Activated B cell treated with CpG ODN at 0.5 μM for 24 hours (primary cell): Measurements from ENCODE around the gene ERC1. TPM values are rescaled to one million over a fixed set of nuclear protein-coding genes. Genes with fewer than 3 reads are reported as not detected.
"Not testable (repeated sequence)": the region's sequence is repeated elsewhere in the genome, so short reads cannot be mapped to it uniquely, and the experiment has no call there.

Experiments used
- ATAC-seq: fragments of 200-7000 bp; cut with Tn5 transposase; one replicate; pipeline ENCODE4 v1.10.0; 2021; ENCODE audit warnings: low read depth, mild to moderate bottlenecking, moderate library complexity
- CTCF ChIA-PET: fragments of 350-600 bp; sonication (Branson Sonifier 250); formaldehyde crosslinking; loops from one replicate; lab custom pipeline; 2021; ENCODE audit warnings: antibody characterized with exemption; lab: Charles Lee
- POLR2A ChIA-PET: fragments of 350-600 bp; sonication (Branson Sonifier 250); formaldehyde crosslinking; loops from one replicate; lab custom pipeline; 2021; ENCODE audit warnings: antibody characterized with exemption; lab: Charles Lee
- DNase-seq: peaks from one replicate; pipeline ENCODE4 v3.0.0; 2022
- H3K27ac Mint-ChIP-seq: one replicate; pipeline ENCODE4 v1.8.0; 2020; ENCODE audit warnings: mixed read lengths
- H3K27me3 Mint-ChIP-seq: one replicate; pipeline ENCODE4 v1.8.0; 2021; ENCODE audit warnings: mixed read lengths
- H3K36me3 Mint-ChIP-seq: one replicate; pipeline ENCODE4 v1.8.0; 2021; ENCODE audit warnings: low read depth, mixed read lengths
- H3K4me1 Mint-ChIP-seq: one replicate; pipeline ENCODE4 v1.8.0; 2021; ENCODE audit warnings: mixed read lengths
- H3K4me3 Mint-ChIP-seq: one replicate; pipeline ENCODE4 v1.8.0; 2020; ENCODE audit warnings: mild to moderate bottlenecking, mixed read lengths
- H3K9me3 Mint-ChIP-seq: one replicate; pipeline ENCODE4 v1.8.0; 2020; ENCODE audit warnings: mixed read lengths
- intact Hi-C: fragments of 100-400 bp; cut with micrococcal nuclease; formaldehyde crosslinking; loops from one replicate; pipeline ENCODE4 v1.15.1; 2024
- total RNA-seq: library from RNA; stranded (reverse); gene quantifications from 2 replicates; pipeline ENCODE4 v1.2.3, GENCODE V29; 2022
- TF ChIP-seq, protein P1 (sequence below): fragments of 200-600 bp; IDR thresholded peaks from one replicate; pipeline ENCODE4 v1.8.0; 2022; ENCODE audit warnings: antibody characterized with exemption, mild to moderate bottlenecking

ERC1 gene
- total RNA-seq, 1 donor from 2014 or later = 57.0 TPM

DNA sequence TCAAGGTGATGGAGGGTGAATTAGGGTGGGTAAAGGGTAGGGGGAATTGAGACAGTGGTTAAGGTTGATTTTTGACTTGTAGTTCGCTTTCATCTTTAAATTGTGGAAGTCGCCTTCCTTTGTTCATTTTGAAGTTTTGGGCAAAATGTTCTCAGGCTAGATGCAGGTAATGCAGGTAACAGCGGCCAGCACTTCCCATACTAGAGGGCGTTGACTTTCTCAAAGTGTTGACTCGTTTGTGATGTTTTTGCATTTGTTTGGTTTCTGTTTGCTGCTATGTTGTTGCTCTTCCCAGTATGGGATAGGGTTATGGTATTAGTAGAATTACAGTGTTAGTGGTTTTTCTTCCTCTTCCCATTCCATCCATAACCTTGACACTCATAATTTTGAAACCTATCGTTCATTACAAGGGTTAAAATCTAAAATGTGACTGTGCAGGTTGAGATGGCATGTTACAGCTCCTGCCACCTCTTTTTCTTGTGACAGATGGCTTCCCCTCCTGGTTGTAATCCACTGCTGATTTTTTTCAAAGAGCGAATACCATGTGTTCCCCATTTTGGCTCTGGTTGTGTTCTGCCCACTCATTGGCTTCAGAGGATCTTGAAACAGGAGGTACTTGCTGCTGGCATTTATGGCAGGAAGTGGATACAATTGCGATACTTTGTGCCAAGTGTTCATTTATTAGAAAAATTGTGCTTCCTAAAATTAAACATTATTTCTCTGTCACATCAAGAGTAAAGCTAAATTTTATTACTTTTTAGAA is 57.1 kb downstream of the ERC1 start:
- Mint-ChIP-seq H3K27ac (no peak overlapping the region), H3K36me3 (no peaks in the 10 kb centered on the region), H3K27me3 (no peaks in the 10 kb centered on the region), H3K4me3 (no peak overlapping the region), H3K9me3 (no peaks in the 10 kb centered on the region), H3K4me1 (peaks cover 4% of the 10 kb centered on the region)
- DNase-seq (no peak), ATAC-seq (no peak)
- CTCF ChIA-PET = no interaction called here
- POLR2A ChIA-PET = no interaction called here
- TF ChIP-seq, protein P1, sequence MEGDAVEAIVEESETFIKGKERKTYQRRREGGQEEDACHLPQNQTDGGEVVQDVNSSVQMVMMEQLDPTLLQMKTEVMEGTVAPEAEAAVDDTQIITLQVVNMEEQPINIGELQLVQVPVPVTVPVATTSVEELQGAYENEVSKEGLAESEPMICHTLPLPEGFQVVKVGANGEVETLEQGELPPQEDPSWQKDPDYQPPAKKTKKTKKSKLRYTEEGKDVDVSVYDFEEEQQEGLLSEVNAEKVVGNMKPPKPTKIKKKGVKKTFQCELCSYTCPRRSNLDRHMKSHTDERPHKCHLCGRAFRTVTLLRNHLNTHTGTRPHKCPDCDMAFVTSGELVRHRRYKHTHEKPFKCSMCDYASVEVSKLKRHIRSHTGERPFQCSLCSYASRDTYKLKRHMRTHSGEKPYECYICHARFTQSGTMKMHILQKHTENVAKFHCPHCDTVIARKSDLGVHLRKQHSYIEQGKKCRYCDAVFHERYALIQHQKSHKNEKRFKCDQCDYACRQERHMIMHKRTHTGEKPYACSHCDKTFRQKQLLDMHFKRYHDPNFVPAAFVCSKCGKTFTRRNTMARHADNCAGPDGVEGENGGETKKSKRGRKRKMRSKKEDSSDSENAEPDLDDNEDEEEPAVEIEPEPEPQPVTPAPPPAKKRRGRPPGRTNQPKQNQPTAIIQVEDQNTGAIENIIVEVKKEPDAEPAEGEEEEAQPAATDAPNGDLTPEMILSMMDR = no peak
- intact Hi-C loops = no loop called here

GRCh38 chr12:1050059-1050707 is 59.2 kb downstream of the ERC1 start:
- Mint-ChIP-seq H3K27ac (no peak overlapping the region), H3K36me3 (no peaks in the 10 kb centered on the region), H3K27me3 (no peaks in the 10 kb centered on the region), H3K4me3 (no peak overlapping the region), H3K4me1 (peaks cover 4% of the 10 kb centered on the region), H3K9me3 (no peaks in the 10 kb centered on the region)
- ChIA-PET POLR2A (interaction anchor here (0.6 kb wide), 1 partner anchor 20 kb away, joined by 4 read pairs; no protein-coding TSS in a partner anchor), CTCF (no interaction called here)
- DNase-seq (no peak), ATAC-seq (no peak)
- intact Hi-C loops = no loop called here
- TF ChIP-seq, protein P1 = no peak

DNA sequence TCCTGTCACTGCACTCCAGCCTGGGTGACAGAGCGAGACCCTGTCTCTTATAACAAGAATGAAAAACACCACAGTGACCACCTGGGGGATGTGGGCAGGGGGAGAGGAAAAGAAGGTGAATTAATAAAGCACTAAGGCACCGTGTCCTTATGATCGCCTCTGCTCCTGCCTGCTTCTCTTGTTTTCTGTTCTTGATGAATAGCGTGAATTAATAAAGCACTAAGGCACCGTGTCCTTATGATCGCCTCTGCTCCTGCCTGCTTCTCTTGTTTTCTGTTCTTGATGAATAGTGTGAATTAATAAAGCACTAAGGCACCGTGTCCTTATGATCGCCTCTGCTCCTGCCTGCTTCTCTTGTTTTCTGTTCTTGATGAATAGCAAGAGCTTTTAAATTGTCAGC is 60.6 kb downstream of the ERC1 start:
- H3K36me3 Mint-ChIP-seq, H3K27ac Mint-ChIP-seq, ATAC-seq, DNase-seq, POLR2A ChIA-PET, H3K27me3 Mint-ChIP-seq, CTCF ChIA-PET, intact Hi-C loops, H3K4me1 Mint-ChIP-seq, H3K9me3 Mint-ChIP-seq, H3K4me3 Mint-ChIP-seq: not testable (repeated sequence)

DNA sequence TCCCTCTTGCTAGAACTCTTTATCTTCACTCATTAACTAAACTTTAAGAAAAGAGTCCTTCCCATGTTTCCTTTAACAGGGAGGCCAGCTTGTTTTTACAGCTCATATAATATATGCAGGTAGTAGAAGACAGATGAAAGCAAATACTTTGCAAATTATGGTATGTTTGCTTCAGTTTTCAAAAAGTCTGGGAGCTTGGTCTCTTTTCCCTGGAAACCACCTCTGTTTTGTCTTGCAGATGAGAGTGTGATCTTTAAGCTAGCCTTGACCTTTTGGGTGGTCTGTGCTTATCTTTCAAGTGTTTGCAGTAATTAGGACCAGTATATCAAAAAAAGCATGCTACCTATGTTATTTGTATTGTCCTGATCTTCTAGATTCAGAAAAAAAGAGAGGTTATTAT is 62.7 kb downstream of the ERC1 start:
- intact Hi-C loops = no loop called here
- ATAC-seq (no peak), DNase-seq (no peak)
- TF ChIP-seq, protein P1 = no peak
- peaks cover 2% of the 10 kb centered on the region for H3K9me3 Mint-ChIP-seq
- CTCF ChIA-PET = no interaction called here
- POLR2A ChIA-PET = no interaction called here
- no peak overlapping the region for H3K4me3 Mint-ChIP-seq
- peaks cover 8% of the 10 kb centered on the region for H3K36me3 Mint-ChIP-seq
- H3K27me3 Mint-ChIP-seq = no peaks in the 10 kb centered on the region
- H3K4me1 Mint-ChIP-seq = no peaks in the 10 kb centered on the region
- H3K27ac Mint-ChIP-seq = no peak overlapping the region

DNA sequence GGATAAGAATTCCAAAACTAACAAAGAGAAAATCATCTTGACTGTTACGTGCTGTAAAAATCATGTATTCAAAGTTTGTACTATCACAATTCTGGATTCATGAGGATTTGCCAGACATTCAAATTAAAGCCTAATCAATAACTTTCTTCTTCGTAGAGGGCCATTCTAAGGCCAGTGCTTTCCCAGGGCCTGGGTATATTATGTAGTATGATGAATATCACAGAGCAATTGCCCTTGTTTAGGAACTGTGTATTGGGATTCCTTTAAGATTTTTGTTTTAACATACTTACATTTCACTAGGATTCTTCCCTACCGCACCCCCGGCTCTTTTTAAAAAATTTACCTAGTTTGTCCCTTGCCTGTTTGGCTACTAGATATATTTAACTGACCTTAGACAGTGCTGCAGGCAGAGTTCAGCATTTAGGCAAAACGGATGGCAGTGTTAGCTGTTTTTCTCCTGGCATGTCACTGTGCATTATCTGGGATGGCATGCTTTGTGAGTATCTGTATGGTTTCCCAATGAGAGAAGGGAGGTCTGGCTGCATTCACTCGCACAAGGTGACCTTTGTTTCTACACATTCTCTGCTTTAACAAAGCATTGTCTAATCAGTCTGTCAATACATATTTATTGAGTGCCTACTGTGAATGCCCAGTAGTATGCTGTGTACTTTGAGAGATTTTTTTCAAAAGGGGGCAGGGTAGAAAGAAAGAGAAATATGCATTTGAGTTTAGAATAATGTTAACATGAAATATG is 63.3 kb downstream of the ERC1 start:
- DNase-seq (no peak), ATAC-seq (no peak)
- intact Hi-C loops = no loop called here
- peaks cover 10% of the 10 kb centered on the region for H3K36me3 Mint-ChIP-seq
- TF ChIP-seq, protein P1 = no peak
- POLR2A ChIA-PET = no interaction called here
- H3K9me3 Mint-ChIP-seq = peaks cover 4% of the 10 kb centered on the region
- CTCF ChIA-PET = no interaction called here
- no peak overlapping the region for H3K27ac Mint-ChIP-seq
- no peaks in the 10 kb centered on the region for H3K27me3 Mint-ChIP-seq
- no peak overlapping the region for H3K4me3 Mint-ChIP-seq
- no peaks in the 10 kb centered on the region for H3K4me1 Mint-ChIP-seq
